GM12878 (cell line): ENCODE measurements around the gene RGS6. TPM values are rescaled to one million over a fixed set of nuclear protein-coding genes. Genes with fewer than 3 reads are reported as not detected.
A peak's percentile ranks its signal among the peaks of the same experiment; 100 is the strongest.

Experiments used
- ATAC-seq: fragments of 200-7000 bp; cut with Tn5 transposase; 3 replicates; pipeline ENCODE4 v1.9.1; 2020; ENCODE audit warnings: mild to moderate bottlenecking, moderate library complexity
- BruUV-seq: library from RNA; stranded (reverse); fragments of 400-500 nt; replicated peaks from 2 replicates; lab custom pipeline; 2021; lab: Mats Ljungman, UMichigan
- CTCF ChIA-PET: fragments of 300-600 bp; sonication (Branson Sonifier 250); formaldehyde crosslinking; extraction: SDS; loops from one replicate; lab custom pipeline; 2021; ENCODE audit warnings: inconsistent platforms; lab: Yijun Ruan, JAX
- POLR2A ChIA-PET: fragments of 350-600 bp; formaldehyde crosslinking; extraction: SDS; loops from one replicate; lab custom pipeline; 2021; ENCODE audit warnings: inconsistent platforms; lab: Charles Lee
- RAD21 ChIA-PET: fragments of 300-600 bp; sonication (Branson Sonifier 250); formaldehyde crosslinking; loops from one replicate; lab custom pipeline; 2023; ENCODE audit warnings: antibody characterized with exemption; ENCODE audit not compliant: unreplicated experiment; lab: Charles Lee
- SMC1A ChIA-PET: fragments of 300-600 bp; sonication (Branson Sonifier 250); formaldehyde crosslinking; loops from one replicate; lab custom pipeline; 2023; ENCODE audit not compliant: unreplicated experiment, uncharacterized antibody; lab: Charles Lee
- DNase-seq: peaks from one replicate; pipeline ENCODE4 v3.0.0-alpha.2; 2011; ENCODE audit warnings: low read depth, low spot score
- FAIRE-seq: peaks from 3 replicates; lab custom pipeline; 2011; peaks lifted over from hg19 to GRCh38; lab: Jason Lieb, UNC
- H2AFZ ChIP-seq: 2 replicates; pipeline ENCODE4 v1.6.0; 2011; ENCODE audit warnings: low read depth, low read length, control low read depth; ENCODE audit not compliant: control insufficient read depth
- H3K27ac ChIP-seq: 2 replicates; pipeline ENCODE4 v1.5.1; 2011; ENCODE audit warnings: control low read depth; ENCODE audit not compliant: control insufficient read depth, insufficient read depth
- H3K27me3 ChIP-seq, 2 experiments: replicated peaks in 1 of 2; 2 replicates each; pipeline versions ENCODE4 v1.6.0 to v1.6.1; 2011; ENCODE audit warnings: low read length in 1 of 2; ENCODE audit not compliant: control insufficient read depth in 2 of 2, insufficient read depth in 2 of 2
- H3K36me3 ChIP-seq, 2 experiments: 2 replicates each; pipeline ENCODE4 v1.5.1; 2011; ENCODE audit warnings: low read length in 1 of 2; ENCODE audit not compliant: control insufficient read depth in 2 of 2, insufficient read depth in 2 of 2
- H3K4me1 ChIP-seq: 2 replicates; pipeline ENCODE4 v1.6.1; 2011; ENCODE audit warnings: mild to moderate bottlenecking, low read length, moderate library complexity, mixed read lengths; ENCODE audit not compliant: control insufficient read depth, insufficient read depth
- H3K4me2 ChIP-seq: 2 replicates; pipeline ENCODE4 v1.6.0; 2011; ENCODE audit warnings: control low read depth; ENCODE audit not compliant: control insufficient read depth, insufficient read depth
- H3K4me3 ChIP-seq: fragments of 200-600 bp; sonication (generic); 2 replicates; pipeline ENCODE4 v1.5.1; 2016
- H3K79me2 ChIP-seq: 2 replicates; pipeline ENCODE4 v1.6.0; 2011; ENCODE audit warnings: low read length; ENCODE audit not compliant: control insufficient read depth, insufficient read depth
- H3K9ac ChIP-seq: 2 replicates; pipeline ENCODE4 v1.8.0; 2011; ENCODE audit warnings: low read length, control low read depth, mixed read lengths; ENCODE audit not compliant: control insufficient read depth, insufficient read depth
- H3K9me3 ChIP-seq: replicated peaks from 3 replicates; pipeline ENCODE4 v1.5.1; 2011; ENCODE audit warnings: mild to moderate bottlenecking, low read length; ENCODE audit not compliant: control insufficient read depth, insufficient read depth
- H4K20me1 ChIP-seq: 2 replicates; pipeline ENCODE4 v1.6.0; 2011; ENCODE audit not compliant: control insufficient read depth, insufficient read depth
- CBFB ChIP-seq: IDR thresholded peaks from 2 replicates; pipeline ENCODE4 v1.6.1; 2016; ENCODE audit warnings: antibody characterized with exemption, low read depth
- EZH2 ChIP-seq: IDR thresholded peaks from 2 replicates; pipeline ENCODE4 v1.6.1; 2012; ENCODE audit warnings: low read depth, mild to moderate bottlenecking, control low read depth, inconsistent platforms, low read length, borderline replicate concordance; ENCODE audit not compliant: control insufficient read depth
- FOXM1 ChIP-seq: IDR thresholded peaks from 2 replicates; pipeline ENCODE4 v1.6.1; 2012; ENCODE audit warnings: low read depth, mild to moderate bottlenecking, inconsistent platforms, low read length, moderate library complexity
- HDGF ChIP-seq: fragments of 450-650 bp; IDR thresholded peaks from 2 replicates; pipeline ENCODE4 v1.6.1; 2016; ENCODE audit warnings: antibody characterized with exemption
- IRF3 ChIP-seq: fragments of 450-650 bp; IDR thresholded peaks from 2 replicates; pipeline ENCODE4 v1.6.1; 2014; ENCODE audit warnings: mild to moderate bottlenecking
- NFXL1 ChIP-seq: fragments of 450-650 bp; IDR thresholded peaks from 2 replicates; pipeline ENCODE4 v1.6.1; 2017; ENCODE audit warnings: antibody characterized with exemption, mild to moderate bottlenecking, borderline replicate concordance
- NR2C2 ChIP-seq: IDR thresholded peaks from 2 replicates; pipeline ENCODE4 v1.6.1; 2011; ENCODE audit warnings: borderline replicate concordance, low read depth; ENCODE audit not compliant: control insufficient read depth, insufficient read length
- NR2F1 ChIP-seq: fragments of 450-650 bp; conservative IDR thresholded peaks from 2 replicates; pipeline ENCODE4 v1.6.1; 2017; ENCODE audit warnings: mild to moderate bottlenecking
- PAX5 ChIP-seq: IDR thresholded peaks from 2 replicates; pipeline ENCODE4 v1.6.1; 2011; ENCODE audit warnings: low read depth, low read length, borderline replicate concordance
- RELB ChIP-seq: fragments of 450-650 bp; IDR thresholded peaks from 2 replicates; pipeline ENCODE4 v1.6.1; 2017; ENCODE audit warnings: low read depth, mild to moderate bottlenecking, moderate library complexity
- SREBF1 ChIP-seq: IDR thresholded peaks from 2 replicates; pipeline ENCODE4 v1.6.1; 2012; ENCODE audit warnings: mild to moderate bottlenecking, low read length
- STAT1 ChIP-seq: fragments of 450-650 bp; conservative IDR thresholded peaks from 2 replicates; pipeline ENCODE4 v1.6.1; 2014; ENCODE audit warnings: antibody characterized with exemption, mild to moderate bottlenecking
- TARDBP ChIP-seq: IDR thresholded peaks from 2 replicates; pipeline ENCODE4 v1.6.1; 2016; ENCODE audit warnings: borderline replicate concordance
- ZSCAN29 ChIP-seq: fragments of 450-650 bp; IDR thresholded peaks from 2 replicates; pipeline ENCODE4 v1.6.1; 2017; ENCODE audit warnings: mild to moderate bottlenecking, moderate library complexity
- ZZZ3 ChIP-seq: IDR thresholded peaks from 2 replicates; pipeline ENCODE4 v1.6.1; 2011; ENCODE audit warnings: low read depth; ENCODE audit not compliant: control insufficient read depth, insufficient read length
- WGBS: methylation state at CpG from one replicate; pipeline ENCODE4 v1.1.6; 2016; ENCODE audit warnings: low lambda C conversion rate; ENCODE audit not compliant: insufficient replicate concordance, insufficient coverage; ENCODE audit errors: missing lambda C conversion rate; 5-methylcytosine and 5-hydroxymethylcytosine counted together
- in situ Hi-C: fragments of 300-500 bp; cut with MboI; formaldehyde crosslinking; loops from 9 replicates; pipeline ENCODE4 v1.14.3; 2018; ENCODE audit warnings: mixed read lengths
- intact Hi-C: fragments of 100-400 bp; cut with micrococcal nuclease; formaldehyde crosslinking; loops from one replicate; pipeline ENCODE4 v1.14.2; 2022; ENCODE audit not compliant: unreplicated experiment
- polyA plus RNA-seq, 11 experiments: library from polyadenylated mRNA; depleted of rRNA in 4 of 11; unstranded in 6 of 11; stranded (reverse) in 5 of 11; fragments of >200 nt; fragmentation: Nextera tagmentation in 4 of 11; fragmentation: Illumina TruSeq in 1 of 11; extraction: Ambion mirVana in 4 of 11; extraction: Trizol in 1 of 11; gene quantifications; 1 replicate in 1 of 11; 2 replicates in 10 of 11; pipeline versions ENCODE4 v1.2.1 to v1.2.3, GENCODE V29; 2011 to 2016; ENCODE audit warnings: inconsistent platforms in 2 of 11, missing spikeins in 2 of 11, low read depth in 1 of 11
- total RNA-seq, 4 experiments: library from RNA; depleted of rRNA in 3 of 4; stranded (reverse); fragments of >200 nt in 3 of 4; fragmentation: Illumina TruSeq in 1 of 4; extraction: Trizol in 1 of 4; gene quantifications; 2 replicates each; pipeline versions ENCODE4 v1.2.1 to v1.2.3, GENCODE V29; 2013 to 2021

RGS6 gene
- total and polyA plus RNA-seq, 10 of the 15 experiments (the other 5 are each of a cell fraction or from before 2014, with no cell fraction given): 3.9 to 18.1 (median 12.4) TPM

DNA sequence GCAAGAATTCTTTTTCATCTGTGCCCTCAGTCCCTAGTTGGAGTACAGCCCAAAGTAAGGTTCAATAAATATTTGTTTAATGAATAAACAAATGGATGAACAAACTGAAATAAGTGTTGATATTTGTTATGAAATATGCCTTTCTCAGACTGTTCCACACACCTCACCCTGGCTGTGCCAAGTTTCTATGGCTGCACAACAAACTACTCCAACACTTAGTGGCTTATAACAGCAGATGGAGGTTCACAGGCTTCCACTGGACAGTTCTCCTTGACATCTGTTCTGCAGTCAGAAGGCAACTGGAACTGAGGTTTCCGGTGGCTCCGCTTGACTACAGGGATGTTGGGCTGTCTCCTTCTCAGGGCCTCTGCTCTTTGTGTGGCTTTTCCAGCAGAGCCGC lies 197.1 kb downstream of the RGS6 start:
- Histone ChIP-seq H4K20me1 (no peaks in the 10 kb centered on the region), H3K27ac (no peak overlapping the region), H3K4me2 (no peak overlapping the region), H2AFZ (no peak overlapping the region), H3K4me3 (no peak overlapping the region), H3K79me2 (no peaks in the 10 kb centered on the region), H3K27me3 (peaks cover 0 to 6% of the 10 kb centered on the region in 2 experiments; a peak in 1 of 4 replicates), H3K36me3 (no peaks in the 10 kb centered on the region), H3K9me3 (no peaks in the 10 kb centered on the region; the same call in 2 of the 3 replicates), H3K9ac (no peak overlapping the region), H3K4me1 (no peaks in the 10 kb centered on the region)
- ChIA-PET RAD21 (no interaction called here), POLR2A (interaction anchor here (0.8 to 1.1 kb wide), 2 partner anchors 9 to 11 kb away, joined by 3 read pairs; no protein-coding TSS in a partner anchor), CTCF (interaction anchor here (3.5 kb wide), 1 partner anchor 26 kb away, joined by 17 read pairs; no protein-coding TSS in a partner anchor), SMC1A (interaction anchor here (0.8 to 1.7 kb wide), 4 partner anchors 11 to 43 kb away, joined by 3 to 6 read pairs (median 4); no protein-coding TSS in a partner anchor)
- intact Hi-C loops (no loop called here), in situ Hi-C loops (no loop called here)
- BruUV-seq: no TSS peak
- ATAC-seq: no peak
- DNase-seq: no peak
- no peak for FAIRE-seq
- TF ChIP-seq RELB (no peak), SREBF1 (no peak)
- WGBS: 85% methylated on average over 3 of the region's 3 CpGs

DNA sequence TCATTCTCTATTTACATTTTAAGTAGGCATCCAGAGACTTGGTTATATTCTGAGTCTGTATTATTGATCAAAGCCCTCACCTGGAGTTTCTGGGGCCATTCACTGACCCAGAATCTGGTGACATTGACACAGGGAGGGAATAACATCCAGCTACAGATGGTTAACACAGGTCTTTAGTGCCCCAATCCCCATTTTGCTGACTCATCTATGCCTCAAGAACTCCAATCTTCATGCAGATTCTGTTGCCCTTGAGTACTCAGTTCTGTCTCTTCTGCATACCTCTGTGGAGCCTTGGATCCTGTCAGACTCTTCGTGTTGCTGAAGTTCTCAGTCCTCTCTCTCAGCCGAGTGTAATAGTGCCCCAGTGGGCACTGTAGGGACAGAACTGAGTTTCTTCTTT lies 208.9 kb downstream of the RGS6 start:
- ATAC-seq (peak; percentile 50), FAIRE-seq (no peak), DNase-seq (no peak)
- ChIA-PET SMC1A (interaction anchor here (0.8 to 2.4 kb wide), 9 partner anchors 12 to 207 kb away, joined by 3 to 13 read pairs (median 4); no protein-coding TSS in a partner anchor), RAD21 (interaction anchor here (0.6 to 1.5 kb wide), 5 partner anchors 14 to 67 kb away, joined by 3 to 4 read pairs (median 3); no protein-coding TSS in a partner anchor), POLR2A (no interaction called here), CTCF (interaction anchor here (0.8 to 1.3 kb wide), 2 partner anchors 37 to 119 kb away, joined by 3 to 5 read pairs; no protein-coding TSS in a partner anchor)
- TF ChIP-seq NR2C2: no peak
- TF ChIP-seq HDGF: no peak
- TF ChIP-seq EZH2: no peak
- TF ChIP-seq ZZZ3: no peak
- no peak for TF ChIP-seq FOXM1
- no peak for TF ChIP-seq ZSCAN29
- no peak for TF ChIP-seq IRF3
- no peak for TF ChIP-seq NFXL1
- TF ChIP-seq TARDBP: no peak
- no peak for TF ChIP-seq CBFB
- TF ChIP-seq STAT1: no peak
- TF ChIP-seq PAX5: no peak
- TF ChIP-seq NR2F1: no peak
- Histone ChIP-seq H4K20me1 (no peaks in the 10 kb centered on the region), H3K4me2 (no peak overlapping the region), H3K79me2 (no peaks in the 10 kb centered on the region), H3K36me3 (no peaks in the 10 kb centered on the region), H3K27me3 (no peaks in the 10 kb centered on the region), H3K9ac (no peak overlapping the region), H3K4me3 (no peak overlapping the region), H3K9me3 (no peaks in the 10 kb centered on the region; the same call in 2 of the 3 replicates), H2AFZ (no peak overlapping the region), H3K27ac (no peak overlapping the region), H3K4me1 (no peaks in the 10 kb centered on the region)
- in situ Hi-C loops (no loop called here), intact Hi-C loops (no loop called here)
- BruUV-seq: no TSS peak
- WGBS: 0% methylated on average over 2 of the region's 2 CpGs
